Osteocyte (in vitro differentiated cells): ENCODE results near the gene CYTH1. TPM values are rescaled to one million over a fixed set of nuclear protein-coding genes. Genes with fewer than 3 reads are reported as not detected.

ENCODE experiments used
- DNase-seq: peaks from one replicate; pipeline ENCODE4 v3.0.0; 2021; ENCODE audit warnings: mixed read lengths; ENCODE audit not compliant: unreplicated experiment; ENCODE audit errors: extremely low spot score
- H3K27ac Mint-ChIP-seq: one replicate; pipeline ENCODE4 v1.8.0; 2021; ENCODE audit warnings: mild to moderate bottlenecking, mixed read lengths; ENCODE audit not compliant: unreplicated experiment
- H3K27me3 Mint-ChIP-seq: one replicate; pipeline ENCODE4 v1.8.0; 2021; ENCODE audit warnings: mixed read lengths; ENCODE audit not compliant: unreplicated experiment
- H3K36me3 Mint-ChIP-seq: one replicate; pipeline ENCODE4 v1.8.0; 2021; ENCODE audit warnings: mixed read lengths; ENCODE audit not compliant: unreplicated experiment
- H3K4me1 Mint-ChIP-seq: one replicate; pipeline ENCODE4 v1.8.0; 2021; ENCODE audit warnings: mixed read lengths; ENCODE audit not compliant: unreplicated experiment
- H3K4me3 Mint-ChIP-seq: one replicate; pipeline ENCODE4 v1.8.0; 2021; ENCODE audit warnings: mild to moderate bottlenecking, moderate library complexity, mixed read lengths; ENCODE audit not compliant: unreplicated experiment
- H3K9me3 Mint-ChIP-seq: one replicate; pipeline ENCODE4 v1.8.0; 2021; ENCODE audit warnings: mixed read lengths; ENCODE audit not compliant: unreplicated experiment
- CTCF ChIP-seq: fragments of 200-600 bp; sonication (generic); IDR thresholded peaks from 2 replicates; pipeline ENCODE4 v1.5.0; 2021; ENCODE audit warnings: antibody characterized with exemption, mild to moderate bottlenecking, moderate library complexity
- total RNA-seq: library from RNA; stranded (reverse); gene quantifications from 2 replicates; pipeline ENCODE4 v1.2.1, GENCODE V29; 2021

CYTH1 gene
- total RNA-seq, 1 donor from 2014 or later, result 113 TPM

DNA sequence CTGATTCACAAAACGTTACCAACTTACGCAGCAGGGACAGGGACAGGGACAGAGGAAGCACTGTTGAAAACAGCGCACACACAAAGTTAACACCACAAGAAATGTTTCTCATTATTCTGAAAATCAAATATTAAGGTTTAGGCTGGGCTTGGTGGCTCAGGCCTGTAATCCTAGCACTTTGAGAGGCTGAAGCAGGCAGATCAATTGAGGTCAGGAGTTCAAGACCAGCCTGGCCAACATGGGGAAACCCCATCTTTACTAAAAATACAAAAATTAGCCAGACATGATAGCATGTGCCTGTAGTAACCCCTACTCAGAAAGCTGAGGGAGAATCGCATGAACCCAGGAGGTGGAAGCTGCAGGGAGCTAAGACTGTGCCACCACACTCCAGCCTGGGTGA is 4.2 kb downstream of the CYTH1 start:
- Mint-ChIP-seq H3K4me1 (peaks cover 51% of the 10 kb centered on the region), H3K27ac (no peak overlapping the region), H3K27me3 (no peaks in the 10 kb centered on the region), H3K4me3 (no peak overlapping the region), H3K36me3 (peaks cover 2% of the 10 kb centered on the region), H3K9me3 (no peaks in the 10 kb centered on the region)
- DNase-seq, result no peak
- TF ChIP-seq CTCF, result no peak

- Mint-ChIP-seq H3K4me3 (peak overlapping the region; percentile 23), H3K36me3 (peaks cover 4% of the 10 kb centered on the region), H3K4me1 (peaks cover 44% of the 10 kb centered on the region), H3K27ac (peak overlapping the region; percentile 63), H3K27me3 (no peaks in the 10 kb centered on the region), H3K9me3 (no peaks in the 10 kb centered on the region)
- TF ChIP-seq CTCF, result no peak
- DNase-seq, result no peak
Observed at GRCh38 chr17:78774956-78775571, 7.0 kb downstream of the CYTH1 start.

- TF ChIP-seq CTCF, result no peak
- Mint-ChIP-seq H3K4me3 (no peak overlapping the region), H3K9me3 (no peaks in the 10 kb centered on the region), H3K4me1 (peaks cover 40% of the 10 kb centered on the region), H3K27ac (peak overlapping the region; percentile 63), H3K36me3 (peaks cover 4% of the 10 kb centered on the region), H3K27me3 (no peaks in the 10 kb centered on the region)
- no peak for DNase-seq
Observed at GRCh38 chr17:78774453-78774852, 7.6 kb downstream of the CYTH1 start.

- no peaks in the 10 kb centered on the region for H3K9me3 Mint-ChIP-seq
- no peak for DNase-seq
- no peak overlapping the region for H3K27ac Mint-ChIP-seq
- no peaks in the 10 kb centered on the region for H3K27me3 Mint-ChIP-seq
- TF ChIP-seq CTCF, result no peak
- no peak overlapping the region for H3K4me3 Mint-ChIP-seq
- peaks cover 4% of the 10 kb centered on the region for H3K36me3 Mint-ChIP-seq
- H3K4me1 Mint-ChIP-seq, result peaks cover 32% of the 10 kb centered on the region
Observed at GRCh38 chr17:78771758-78772382, 10.2 kb downstream of the CYTH1 start.

- no peaks in the 10 kb centered on the region for H3K27me3 Mint-ChIP-seq
- no peak for TF ChIP-seq CTCF
- H3K36me3 Mint-ChIP-seq, result peaks cover 4% of the 10 kb centered on the region
- no peak for DNase-seq
- no peaks in the 10 kb centered on the region for H3K9me3 Mint-ChIP-seq
- peaks cover 21% of the 10 kb centered on the region for H3K4me1 Mint-ChIP-seq
- H3K4me3 Mint-ChIP-seq, result no peak overlapping the region
- H3K27ac Mint-ChIP-seq, result no peak overlapping the region
Observed at GRCh38 chr17:78769196-78769773, 12.8 kb downstream of the CYTH1 start.
